Colonic mucosa (tissue), 4 donors: ENCODE measurements around the gene MLLT6. TPM values are rescaled to one million over a fixed set of nuclear protein-coding genes. Genes with fewer than 3 reads are reported as not detected.
A peak's percentile ranks its signal among the peaks of the same experiment; 100 is the strongest.

Experiments used
- DNase-seq: peaks from one replicate; pipeline ENCODE4 v3.0.0-alpha.2; 2020
- H3K27ac ChIP-seq: fragments of 200-600 bp; one replicate; pipeline ENCODE4 v1.8.0; 2021
- H3K27me3 ChIP-seq: fragments of 200-600 bp; one replicate; pipeline ENCODE4 v1.8.0; 2021
- H3K36me3 ChIP-seq: fragments of 200-600 bp; one replicate; pipeline ENCODE4 v1.8.0; 2021
- H3K4me1 ChIP-seq: fragments of 200-600 bp; one replicate; pipeline ENCODE4 v1.8.0; 2021; ENCODE audit warnings: mild to moderate bottlenecking
- H3K4me3 ChIP-seq: fragments of 200-600 bp; one replicate; pipeline ENCODE4 v1.8.0; 2021
- H3K9ac ChIP-seq, 2 donors: one replicate each; pipeline ENCODE4 v1.7.0; 2013; ENCODE audit warnings: control low read depth in 2 of 2, low read depth in 2 of 2, low read length in 2 of 2
- H3K9me3 ChIP-seq: fragments of 200-600 bp; one replicate; pipeline ENCODE4 v1.8.0; 2021
- intact Hi-C: fragments of 100-400 bp; cut with DNase I; formaldehyde crosslinking; loops from one replicate; pipeline ENCODE4 v1.14.1; 2022
- total RNA-seq, 2 donors: library from RNA; stranded (reverse); fragmentation: NEBNext Ultra II Directional in 1 of 2; extraction: Animal tissue kit (Norgen Biotek cat#: 25700) in 1 of 2; gene quantifications; one replicate each; pipeline ENCODE4 v1.2.1, GENCODE V29; 2021
- TF ChIP-seq, protein P1 (sequence below): fragments of 200-600 bp; IDR thresholded peaks from one replicate; pipeline ENCODE4 v1.8.0; 2022; ENCODE audit warnings: antibody characterized with exemption, mild to moderate bottlenecking
- donor health status: healthy.
- donor health status: DM: no; HTN: no; CAD: no.
- donor health status: DM: no; HTN: no; CAD: no.

The MLLT6 gene
- total RNA-seq, 2 donors from 2014 or later: 74.1 to 109 TPM

GRCh38 chr17:38703742-38704605, 1.1 kb upstream of the MLLT6 start:
- H3K27ac ChIP-seq: peak overlapping the region; percentile 95
- H3K36me3 ChIP-seq: no peaks in the 10 kb centered on the region
- peak overlapping the region; percentile 92 to 99 for H3K9ac ChIP-seq
- no peaks in the 10 kb centered on the region for H3K27me3 ChIP-seq
- H3K9me3 ChIP-seq: no peaks in the 10 kb centered on the region
- H3K4me1 ChIP-seq: peaks cover 6% of the 10 kb centered on the region
- intact Hi-C loops: no loop called here
- H3K4me3 ChIP-seq: peak overlapping the region; percentile 69
- TF ChIP-seq, protein P1, sequence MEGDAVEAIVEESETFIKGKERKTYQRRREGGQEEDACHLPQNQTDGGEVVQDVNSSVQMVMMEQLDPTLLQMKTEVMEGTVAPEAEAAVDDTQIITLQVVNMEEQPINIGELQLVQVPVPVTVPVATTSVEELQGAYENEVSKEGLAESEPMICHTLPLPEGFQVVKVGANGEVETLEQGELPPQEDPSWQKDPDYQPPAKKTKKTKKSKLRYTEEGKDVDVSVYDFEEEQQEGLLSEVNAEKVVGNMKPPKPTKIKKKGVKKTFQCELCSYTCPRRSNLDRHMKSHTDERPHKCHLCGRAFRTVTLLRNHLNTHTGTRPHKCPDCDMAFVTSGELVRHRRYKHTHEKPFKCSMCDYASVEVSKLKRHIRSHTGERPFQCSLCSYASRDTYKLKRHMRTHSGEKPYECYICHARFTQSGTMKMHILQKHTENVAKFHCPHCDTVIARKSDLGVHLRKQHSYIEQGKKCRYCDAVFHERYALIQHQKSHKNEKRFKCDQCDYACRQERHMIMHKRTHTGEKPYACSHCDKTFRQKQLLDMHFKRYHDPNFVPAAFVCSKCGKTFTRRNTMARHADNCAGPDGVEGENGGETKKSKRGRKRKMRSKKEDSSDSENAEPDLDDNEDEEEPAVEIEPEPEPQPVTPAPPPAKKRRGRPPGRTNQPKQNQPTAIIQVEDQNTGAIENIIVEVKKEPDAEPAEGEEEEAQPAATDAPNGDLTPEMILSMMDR: no peak
- peak; percentile 93 for DNase-seq

DNA sequence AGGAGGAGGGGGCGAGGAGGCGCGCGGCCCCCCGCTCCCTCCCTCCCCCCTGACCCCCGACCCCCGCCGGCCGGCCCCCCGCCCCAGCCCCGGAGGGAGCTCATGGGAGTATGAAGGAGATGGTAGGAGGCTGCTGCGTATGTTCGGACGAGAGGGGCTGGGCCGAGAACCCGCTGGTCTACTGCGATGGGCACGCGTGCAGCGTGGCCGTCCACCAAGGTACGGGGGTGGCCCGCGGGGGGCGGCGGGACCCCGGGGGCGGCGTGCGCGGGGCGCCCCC, 390 bp downstream of the MLLT6 start:
- no peaks in the 10 kb centered on the region for H3K36me3 ChIP-seq
- H3K27me3 ChIP-seq: no peaks in the 10 kb centered on the region
- H3K9me3 ChIP-seq: no peaks in the 10 kb centered on the region
- peaks cover 6% of the 10 kb centered on the region for H3K4me1 ChIP-seq
- peak overlapping the region; percentile 78 for H3K27ac ChIP-seq
- no peak for DNase-seq
- H3K4me3 ChIP-seq: peak overlapping the region; percentile 50
- peak overlapping the region; percentile 73 to 93 for H3K9ac ChIP-seq
- intact Hi-C loops: no loop called here
- TF ChIP-seq, protein P1: no peak

GRCh38 chr17:38705803-38706504, 881 bp downstream of the MLLT6 start:
- TF ChIP-seq, protein P1: no peak
- H3K4me1 ChIP-seq: peaks cover 6% of the 10 kb centered on the region
- H3K9ac ChIP-seq: peak overlapping the region; percentile 73 to 93
- no peaks in the 10 kb centered on the region for H3K9me3 ChIP-seq
- DNase-seq: peak; percentile 75
- intact Hi-C loops: no loop called here
- H3K36me3 ChIP-seq: no peaks in the 10 kb centered on the region
- H3K4me3 ChIP-seq: peak overlapping the region; percentile 50
- H3K27ac ChIP-seq: peak overlapping the region; percentile 78
- H3K27me3 ChIP-seq: no peaks in the 10 kb centered on the region

DNA sequence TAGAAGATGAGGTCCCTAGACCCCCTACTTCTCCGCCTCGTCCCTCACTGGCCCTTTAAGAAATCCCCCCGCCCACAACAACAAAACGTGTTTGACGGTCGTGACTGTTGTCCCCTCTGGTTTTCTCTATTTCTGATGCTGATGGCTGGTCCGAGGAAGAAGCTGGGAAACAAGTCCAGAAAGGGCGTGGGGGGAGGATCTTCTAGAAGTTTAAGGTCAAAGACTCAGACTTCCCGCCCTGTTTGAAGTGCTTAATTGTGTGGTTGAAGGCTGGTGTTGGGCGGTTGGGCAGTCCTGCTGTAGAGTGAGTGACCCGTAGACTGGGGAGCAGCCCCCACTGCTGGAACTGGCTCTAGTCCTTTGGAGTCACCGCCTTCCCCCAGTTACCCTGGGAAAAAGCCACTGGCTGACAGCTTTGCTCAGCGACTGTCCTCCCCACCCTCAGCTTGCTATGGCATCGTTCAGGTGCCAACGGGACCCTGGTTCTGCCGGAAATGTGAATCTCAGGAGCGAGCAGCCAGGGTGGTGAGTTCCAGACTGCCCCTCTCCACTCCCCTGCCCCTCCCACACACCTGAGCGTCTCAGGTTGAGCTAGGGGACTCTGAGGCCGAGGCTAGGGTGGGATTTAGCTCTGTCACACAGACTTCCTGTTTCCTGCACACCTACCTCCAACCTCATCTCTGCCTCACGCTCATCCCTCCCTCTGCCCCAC, 1.6 kb downstream of the MLLT6 start:
- peak; percentile 57 for DNase-seq
- Histone ChIP-seq H3K27ac (peak overlapping the region; percentile 78), H3K9ac (peak overlapping the region; percentile 73 to 93), H3K36me3 (no peaks in the 10 kb centered on the region), H3K4me3 (peak overlapping the region; percentile 50), H3K4me1 (no peaks in the 10 kb centered on the region), H3K27me3 (no peaks in the 10 kb centered on the region), H3K9me3 (no peaks in the 10 kb centered on the region)
- intact Hi-C loops: no loop called here
- TF ChIP-seq, protein P1: no peak

DNA sequence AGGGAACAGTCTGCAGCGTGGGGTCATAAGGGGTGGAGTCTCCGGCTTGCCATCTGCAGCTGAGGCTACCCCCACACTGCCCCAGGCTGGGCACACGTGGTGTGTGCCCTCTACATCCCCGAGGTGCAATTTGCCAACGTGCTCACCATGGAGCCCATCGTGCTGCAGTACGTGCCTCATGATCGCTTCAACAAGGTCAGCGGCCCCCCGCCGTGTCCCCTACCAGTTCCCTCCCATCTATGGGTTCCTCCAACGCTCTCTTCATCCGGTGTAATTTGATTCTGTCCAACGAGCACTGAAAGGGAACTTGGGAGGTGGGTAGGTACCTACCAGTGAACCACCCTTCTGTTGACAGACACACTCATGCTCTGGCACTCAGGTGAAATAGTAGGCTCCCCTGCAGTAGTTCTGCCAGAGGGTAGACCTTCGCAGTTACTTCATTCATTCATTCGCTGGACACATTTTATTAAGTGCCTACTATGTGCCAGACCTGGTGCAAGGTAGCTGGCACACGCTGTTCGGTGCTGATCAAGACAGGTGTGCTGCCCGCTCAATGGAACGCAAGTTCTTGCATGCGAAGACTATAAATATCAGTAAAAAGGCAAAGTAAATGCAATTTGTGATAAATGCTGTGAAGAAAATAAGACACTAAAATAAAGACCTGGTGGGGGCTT, 2.7 kb downstream of the MLLT6 start:
- Histone ChIP-seq H3K27me3 (no peaks in the 10 kb centered on the region), H3K9ac (peak overlapping the region in 1 of 2 donors; percentile 46), H3K4me3 (no peak overlapping the region), H3K36me3 (no peaks in the 10 kb centered on the region), H3K9me3 (no peaks in the 10 kb centered on the region), H3K27ac (no peak overlapping the region), H3K4me1 (no peaks in the 10 kb centered on the region)
- DNase-seq: no peak
- intact Hi-C loops: no loop called here
- TF ChIP-seq, protein P1: no peak
